NB4 (cell line): Measurements from ENCODE around the gene OPHN1.

Source experiments
- CTCF ChIP-seq: IDR thresholded peaks from one replicate; pipeline ENCODE4 v1.5.1; 2012; ENCODE audit warnings: low read depth, low read length
- POLR2A ChIP-seq: IDR thresholded peaks from 2 replicates; pipeline ENCODE4 v1.6.1; 2011; ENCODE audit warnings: mild to moderate bottlenecking; ENCODE audit not compliant: insufficient read length; ENCODE audit errors: extremely low read depth

- TF ChIP-seq CTCF (no peak), POLR2A (no peak)
These were observed 361.3 kb downstream of the OPHN1 start for GRCh38 chrX:68072041-68072440.
